Vagina (tissue), 2 donors: ENCODE measurements around the gene TRAPPC1.

Experiments used
- POLR2A ChIP-seq, 2 donors: fragments of 450-650 bp; IDR thresholded peaks; one replicate each; pipeline ENCODE4 v1.6.1; 2017; ENCODE audit warnings: antibody characterized with exemption in 2 of 2, mild to moderate bottlenecking in 2 of 2, moderate library complexity in 2 of 2
- POLR2AphosphoS5 ChIP-seq, 2 donors: sonication (generic); formaldehyde crosslinking; IDR thresholded peaks; one replicate each; pipeline ENCODE4 v1.9.0; 2017; ENCODE audit warnings: antibody characterized with exemption in 2 of 2, mild to moderate bottlenecking in 2 of 2, low read depth in 1 of 2; ENCODE audit not compliant: insufficient read depth in 1 of 2
- TF ChIP-seq, protein P1 (sequence below), 3 experiments: fragments of 450-650 bp in 2 of 3; fragments of 200-600 bp in 1 of 3; sonication (generic) in 1 of 3; IDR thresholded peaks; one replicate each; pipeline ENCODE4 v1.5.1; 2017 to 2019; ENCODE audit warnings: antibody characterized with exemption in 3 of 3, mild to moderate bottlenecking in 2 of 3, moderate library complexity in 2 of 3

DNA sequence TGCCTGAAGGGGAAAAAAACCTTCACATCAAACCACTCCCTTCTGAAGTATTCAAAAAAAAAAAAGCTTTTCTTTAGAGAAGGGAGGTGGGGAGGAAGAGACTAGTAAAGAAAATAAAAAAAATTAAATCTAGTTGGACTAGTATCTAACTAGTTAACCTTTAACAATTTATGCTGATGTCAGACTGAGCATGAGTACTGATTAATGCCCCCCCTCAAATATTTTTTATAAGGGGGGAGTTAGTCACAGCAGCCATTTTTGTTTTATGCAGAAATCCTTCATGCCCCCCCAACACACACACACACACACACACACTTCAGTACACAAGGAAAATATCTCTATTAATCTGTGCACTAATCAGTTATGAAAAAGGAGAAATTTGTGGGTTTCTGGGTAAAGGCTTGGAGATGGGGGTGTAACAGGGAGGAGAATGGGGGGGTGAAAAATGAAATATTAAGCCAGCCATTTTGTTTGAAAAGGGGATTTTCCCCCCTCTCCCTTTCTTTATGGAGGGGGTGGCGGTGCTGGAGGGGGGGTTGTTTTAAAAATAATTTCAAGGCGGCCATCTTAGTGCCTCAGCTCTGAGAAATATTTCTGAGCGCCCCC lies 47.9 kb downstream of the TRAPPC1 start:
- TF ChIP-seq, protein P1, sequence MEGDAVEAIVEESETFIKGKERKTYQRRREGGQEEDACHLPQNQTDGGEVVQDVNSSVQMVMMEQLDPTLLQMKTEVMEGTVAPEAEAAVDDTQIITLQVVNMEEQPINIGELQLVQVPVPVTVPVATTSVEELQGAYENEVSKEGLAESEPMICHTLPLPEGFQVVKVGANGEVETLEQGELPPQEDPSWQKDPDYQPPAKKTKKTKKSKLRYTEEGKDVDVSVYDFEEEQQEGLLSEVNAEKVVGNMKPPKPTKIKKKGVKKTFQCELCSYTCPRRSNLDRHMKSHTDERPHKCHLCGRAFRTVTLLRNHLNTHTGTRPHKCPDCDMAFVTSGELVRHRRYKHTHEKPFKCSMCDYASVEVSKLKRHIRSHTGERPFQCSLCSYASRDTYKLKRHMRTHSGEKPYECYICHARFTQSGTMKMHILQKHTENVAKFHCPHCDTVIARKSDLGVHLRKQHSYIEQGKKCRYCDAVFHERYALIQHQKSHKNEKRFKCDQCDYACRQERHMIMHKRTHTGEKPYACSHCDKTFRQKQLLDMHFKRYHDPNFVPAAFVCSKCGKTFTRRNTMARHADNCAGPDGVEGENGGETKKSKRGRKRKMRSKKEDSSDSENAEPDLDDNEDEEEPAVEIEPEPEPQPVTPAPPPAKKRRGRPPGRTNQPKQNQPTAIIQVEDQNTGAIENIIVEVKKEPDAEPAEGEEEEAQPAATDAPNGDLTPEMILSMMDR (IDR thresholded peaks at IDR 0.05): no peak
- TF ChIP-seq POLR2A (IDR thresholded peaks at IDR 0.05) (no peak), POLR2AphosphoS5 (IDR thresholded peaks at IDR 0.05; ENCODE audit: insufficient read depth in 1 of 2, low read depth in 1 of 2) (peak in 1 of 2 donors; percentile 24)
